ENCODE measurements around the gene IDH2. TPM values are rescaled to one million over a fixed set of nuclear protein-coding genes. Genes with fewer than 3 reads are reported as not detected.
A peak's percentile ranks its signal among the peaks of the same experiment; 100 is the strongest.

The IDH2 gene
- total RNA-seq (2012; rRNA removed) (87.2 and 118 TPM in 2 replicates), polyA plus RNA-seq (2012; rRNA removed) (84.2 and 84.9 TPM in 2 replicates), Bru-seq, nascent RNA (percentile 68 among the genes with signal in this experiment), BruChase-seq, experiment 1, labeled RNA remaining after a 6-hour chase (percentile 78 among the genes with signal in this experiment), BruChase-seq, experiment 2, labeled RNA remaining after a 2-hour chase (percentile 69 among the genes with signal in this experiment)
- polyA plus RNA-seq (2012; cell fraction: cytosol; rRNA removed) = 49.5 and 94.7 TPM in 2 replicates
- 37.6 and 62.1 TPM in 2 replicates for polyA plus RNA-seq (2012; cell fraction: nucleus; rRNA removed; ENCODE audit: low replicate concordance)
- long read RNA-seq, transcript IDH2-201 (11 exons, 2,694 nt) = major isoform, 145 of 179 reads
- long read RNA-seq, partial matches to known transcripts = 19 of 179 reads
- long read RNA-seq, other reads (novel, unspliced or antisense) = 12 of 179 reads

DNA sequence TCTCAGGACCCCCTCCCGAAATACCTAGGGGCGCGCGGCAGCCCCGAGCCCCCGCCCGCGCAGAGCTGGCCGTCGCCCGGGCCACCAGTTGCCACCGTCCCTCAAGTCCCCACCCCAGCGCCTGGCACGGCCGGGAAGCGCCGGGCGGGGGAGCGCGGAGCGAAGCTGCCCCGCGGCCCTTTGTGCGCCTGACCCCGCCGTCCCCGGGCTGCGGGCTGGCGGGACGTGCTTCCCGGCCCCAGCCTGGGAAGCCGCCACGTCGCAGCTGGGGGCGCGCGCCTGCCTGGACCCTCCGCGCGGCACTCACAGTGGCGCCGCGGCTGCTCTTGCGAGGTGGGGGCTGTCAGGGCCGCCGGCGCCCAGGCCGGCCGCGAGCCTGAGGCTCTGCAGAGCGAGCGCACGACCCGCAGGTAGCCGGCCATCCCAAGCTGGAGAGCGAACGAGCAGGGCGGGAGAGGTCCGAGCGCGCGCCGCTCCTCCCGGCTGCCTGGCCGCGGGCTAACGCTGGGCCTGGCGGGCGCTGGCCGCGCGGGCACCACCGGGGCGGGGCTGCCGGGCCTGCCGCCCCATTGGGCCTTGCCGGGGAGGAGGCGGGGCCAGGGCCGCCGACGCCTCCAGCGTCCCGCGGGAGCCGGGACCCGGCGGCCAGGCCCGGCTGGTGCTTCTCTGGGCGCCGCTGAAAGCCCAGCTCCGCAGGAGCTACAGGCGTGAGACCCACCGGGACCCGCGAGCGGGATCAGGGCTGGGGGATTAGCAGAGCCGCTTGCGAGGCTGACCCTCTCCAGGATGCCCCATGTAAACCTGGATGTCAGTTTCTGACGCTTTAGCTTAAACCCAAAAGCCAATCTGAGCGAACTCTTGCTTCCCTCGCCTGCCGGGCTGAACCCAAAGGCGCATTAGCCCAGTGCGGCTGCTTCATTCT, at the start of gene IDH2:
IDH2 (minus strand) TSS at position 500 of the 922 bp plus-strand sequence; CDS start at position 422, 78 bp downstream.
- Histone ChIP-seq H2AK5ac (ENCODE audit: low read depth, low read length) (peak within 1 kb of the TSS; percentile 92), H2BK120ac (ENCODE audit: low read depth, low read length) (peak within 1 kb of the TSS; percentile 57), H3K9me3 (ENCODE audit: control insufficient read depth, insufficient read depth, low read length) (no peaks in the 10 kb centered on the region), H2BK5ac (ENCODE audit: low read depth, low read length, poor library complexity, severe bottlenecking) (peak within 1 kb of the TSS; percentile 72), H3K27ac (ENCODE audit: insufficient read depth, low read length) (peak within 1 kb of the TSS; percentile 58), H4K5ac (ENCODE audit: low read depth, low read length) (peak within 1 kb of the TSS; percentile 52), H2AFZ (replicated peaks; ENCODE audit: low read length, poor library complexity) (peak within 1 kb of the TSS; percentile 96), H3K27me3 (ENCODE audit: control insufficient read depth, insufficient read depth, low read length) (no peaks in the 10 kb centered on the region), H3K18ac (ENCODE audit: low read depth, low read length) (peak within 1 kb of the TSS; percentile 74), H2BK15ac (ENCODE audit: low read depth, low read length) (no peak within 1 kb of the TSS; the same call in 2 of the 3 replicates), H3K36me3 (ENCODE audit: control insufficient read depth, insufficient read depth, low read length) (no peaks in the 10 kb centered on the region), H3K4me2 (ENCODE audit: low read depth, low read length) (peak within 1 kb of the TSS; percentile 98), H3K4ac (ENCODE audit: low read depth, low read length) (peak within 1 kb of the TSS; percentile 92), H4K91ac (ENCODE audit: insufficient read depth, low read depth, low read length) (peak within 1 kb of the TSS; percentile 87), H2AK9ac (replicated peaks; ENCODE audit: low read depth, low read length, poor library complexity) (peak within 1 kb of the TSS; percentile 94), H3K14ac (replicated peaks; ENCODE audit: low read depth, low read length) (peak within 1 kb of the TSS; percentile 97), H3K23ac (ENCODE audit: low read depth, low read length) (peak within 1 kb of the TSS; percentile 95), H2BK20ac (ENCODE audit: low read depth, low read length) (no peak within 1 kb of the TSS), H3K9ac (ENCODE audit: low read depth, low read length) (peak within 1 kb of the TSS; percentile 74), H3K9me1 (ENCODE audit: insufficient read depth, low read length) (peaks cover 23% of the 10 kb centered on the region), H4K8ac (ENCODE audit: low read depth in 2 of 2, low read length in 2 of 2) (peak within 1 kb of the TSS; percentile 40 to 84; a peak in 3 of 4 replicates), H3K79me1 (ENCODE audit: low read depth in 1 of 2, low read length in 2 of 2) (peaks cover 23 to 40% of the 10 kb centered on the region in 2 experiments), H3K4me1 (ENCODE audit: control insufficient read depth, insufficient read depth, low read length) (peaks cover 31% of the 10 kb centered on the region), H4K20me1 (ENCODE audit: insufficient read depth, low read length) (peaks cover 20% of the 10 kb centered on the region), H3K56ac (ENCODE audit: extremely low read depth, insufficient read depth, low read length) (peak within 1 kb of the TSS; percentile 44), H3K4me3 (ENCODE audit: insufficient read depth, low read depth, low read length) (peak within 1 kb of the TSS; percentile 93)
- in situ Hi-C loops (cut with MboI; ENCODE audit: low sequenced_read_pairs) = no loop called here
- DNase-seq (peak; percentile 79), ATAC-seq (ENCODE audit: low read depth) (peak; percentile 90)
- 0% methylated on average over 34 of the region's 104 CpGs; no CpG with 5 or more reads in 1 of the 2 experiments for WGBS, 2 experiments (ENCODE audit: extremely low coverage in 2 of 2, insufficient read length in 1 of 2)
- intact Hi-C loops (cut with micrococcal nuclease) = loop anchor here (2.0 kb wide), 1 partner anchor 53 kb away; no protein-coding TSS in a partner anchor
- ChIA-PET POLR2A (ENCODE audit: unreplicated experiment) (interaction anchor here (0.7 kb wide), 1 partner anchor 40 kb away, joined by 3 read pairs; no protein-coding TSS in a partner anchor), CTCF (interaction anchor here (0.7 kb wide), 1 partner anchor 40 kb away, joined by 3 read pairs; no protein-coding TSS in a partner anchor)
- no TSS peak for BruUV-seq (replicated peaks)
- dilution Hi-C loops (cut with HindIII; ENCODE audit: low sequenced_read_pairs, unreplicated experiment) = no loop called here
- TF ChIP-seq MAFK (IDR thresholded peaks at IDR 0.05; ENCODE audit: low read depth, low read length) (no peak), RFX5 (IDR thresholded peaks at IDR 0.05; ENCODE audit: low read depth, low read length) (no peak), MXI1 (IDR thresholded peaks at IDR 0.05; ENCODE audit: borderline replicate concordance, low read depth, low read length) (0 out of 2 replicates have a peak, but pooled peaks have one; percentile 57), CEBPB (IDR thresholded peaks at IDR 0.05; ENCODE audit: low read depth, low read length) (no peak), FOS (IDR thresholded peaks at IDR 0.05; ENCODE audit: low read depth, low read length) (no peak), RAD21 (IDR thresholded peaks at IDR 0.05; ENCODE audit: low read length) (no peak), MAZ (IDR thresholded peaks at IDR 0.05; ENCODE audit: borderline replicate concordance, low read depth, low read length) (peak; percentile 73; the same call in 1 of the 2 replicates)
- TF ChIP-seq, protein P1, sequence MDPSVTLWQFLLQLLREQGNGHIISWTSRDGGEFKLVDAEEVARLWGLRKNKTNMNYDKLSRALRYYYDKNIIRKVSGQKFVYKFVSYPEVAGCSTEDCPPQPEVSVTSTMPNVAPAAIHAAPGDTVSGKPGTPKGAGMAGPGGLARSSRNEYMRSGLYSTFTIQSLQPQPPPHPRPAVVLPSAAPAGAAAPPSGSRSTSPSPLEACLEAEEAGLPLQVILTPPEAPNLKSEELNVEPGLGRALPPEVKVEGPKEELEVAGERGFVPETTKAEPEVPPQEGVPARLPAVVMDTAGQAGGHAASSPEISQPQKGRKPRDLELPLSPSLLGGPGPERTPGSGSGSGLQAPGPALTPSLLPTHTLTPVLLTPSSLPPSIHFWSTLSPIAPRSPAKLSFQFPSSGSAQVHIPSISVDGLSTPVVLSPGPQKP (IDR thresholded peaks at IDR 0.05; ENCODE audit: borderline replicate concordance, low read depth, low read length) = no peak
- TF ChIP-seq, protein P2, sequence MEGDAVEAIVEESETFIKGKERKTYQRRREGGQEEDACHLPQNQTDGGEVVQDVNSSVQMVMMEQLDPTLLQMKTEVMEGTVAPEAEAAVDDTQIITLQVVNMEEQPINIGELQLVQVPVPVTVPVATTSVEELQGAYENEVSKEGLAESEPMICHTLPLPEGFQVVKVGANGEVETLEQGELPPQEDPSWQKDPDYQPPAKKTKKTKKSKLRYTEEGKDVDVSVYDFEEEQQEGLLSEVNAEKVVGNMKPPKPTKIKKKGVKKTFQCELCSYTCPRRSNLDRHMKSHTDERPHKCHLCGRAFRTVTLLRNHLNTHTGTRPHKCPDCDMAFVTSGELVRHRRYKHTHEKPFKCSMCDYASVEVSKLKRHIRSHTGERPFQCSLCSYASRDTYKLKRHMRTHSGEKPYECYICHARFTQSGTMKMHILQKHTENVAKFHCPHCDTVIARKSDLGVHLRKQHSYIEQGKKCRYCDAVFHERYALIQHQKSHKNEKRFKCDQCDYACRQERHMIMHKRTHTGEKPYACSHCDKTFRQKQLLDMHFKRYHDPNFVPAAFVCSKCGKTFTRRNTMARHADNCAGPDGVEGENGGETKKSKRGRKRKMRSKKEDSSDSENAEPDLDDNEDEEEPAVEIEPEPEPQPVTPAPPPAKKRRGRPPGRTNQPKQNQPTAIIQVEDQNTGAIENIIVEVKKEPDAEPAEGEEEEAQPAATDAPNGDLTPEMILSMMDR (conservative IDR thresholded peaks at IDR 0.05; ENCODE audit: low read depth, low read length) = no peak
- TF ChIP-seq, protein P3, sequence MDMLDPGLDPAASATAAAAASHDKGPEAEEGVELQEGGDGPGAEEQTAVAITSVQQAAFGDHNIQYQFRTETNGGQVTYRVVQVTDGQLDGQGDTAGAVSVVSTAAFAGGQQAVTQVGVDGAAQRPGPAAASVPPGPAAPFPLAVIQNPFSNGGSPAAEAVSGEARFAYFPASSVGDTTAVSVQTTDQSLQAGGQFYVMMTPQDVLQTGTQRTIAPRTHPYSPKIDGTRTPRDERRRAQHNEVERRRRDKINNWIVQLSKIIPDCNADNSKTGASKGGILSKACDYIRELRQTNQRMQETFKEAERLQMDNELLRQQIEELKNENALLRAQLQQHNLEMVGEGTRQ (IDR thresholded peaks at IDR 0.05; ENCODE audit: low read depth, low read length) = no peak
